GM19463 (cell line): Measurements from ENCODE around the gene PXDN.
"Not testable (repeated sequence)": the region's sequence is repeated elsewhere in the genome, so short reads cannot be mapped to it uniquely, and the experiment has no call there.

Experiments
- ATAC-seq: cut with Tn5 transposase; IDR thresholded peaks from one replicate; pipeline ENCODE4 v1.9.1; 2021; ENCODE audit warnings: mild to moderate bottlenecking, moderate library complexity; ENCODE audit not compliant: unreplicated experiment

PXDN gene

GRCh38 chr2:1688161-1688560 lies 56.2 kb downstream of the PXDN start:
- no peak for ATAC-seq

GRCh38 chr2:1687254-1687653 lies 57.1 kb downstream of the PXDN start:
- no peak for ATAC-seq

DNA sequence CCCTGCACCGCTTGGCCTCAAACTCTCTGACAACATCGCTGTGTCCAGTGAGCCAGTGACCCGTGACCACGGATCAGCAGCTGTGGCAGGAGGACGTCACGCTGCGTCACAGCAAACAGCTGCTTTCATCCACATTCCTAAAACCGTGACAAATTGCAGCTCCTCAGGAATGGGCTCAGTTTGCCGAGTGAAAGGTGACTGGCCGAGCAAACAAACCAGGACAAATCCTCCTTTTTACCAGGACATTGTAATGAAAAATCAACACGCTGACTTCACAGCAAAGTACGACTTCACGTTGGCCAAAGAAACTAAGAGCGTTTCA lies 57.6 kb downstream of the PXDN start:
- ATAC-seq, result no peak

GRCh38 chr2:1685957-1686783 lies 58.1 kb downstream of the PXDN start:
- ATAC-seq, result no peak

DNA sequence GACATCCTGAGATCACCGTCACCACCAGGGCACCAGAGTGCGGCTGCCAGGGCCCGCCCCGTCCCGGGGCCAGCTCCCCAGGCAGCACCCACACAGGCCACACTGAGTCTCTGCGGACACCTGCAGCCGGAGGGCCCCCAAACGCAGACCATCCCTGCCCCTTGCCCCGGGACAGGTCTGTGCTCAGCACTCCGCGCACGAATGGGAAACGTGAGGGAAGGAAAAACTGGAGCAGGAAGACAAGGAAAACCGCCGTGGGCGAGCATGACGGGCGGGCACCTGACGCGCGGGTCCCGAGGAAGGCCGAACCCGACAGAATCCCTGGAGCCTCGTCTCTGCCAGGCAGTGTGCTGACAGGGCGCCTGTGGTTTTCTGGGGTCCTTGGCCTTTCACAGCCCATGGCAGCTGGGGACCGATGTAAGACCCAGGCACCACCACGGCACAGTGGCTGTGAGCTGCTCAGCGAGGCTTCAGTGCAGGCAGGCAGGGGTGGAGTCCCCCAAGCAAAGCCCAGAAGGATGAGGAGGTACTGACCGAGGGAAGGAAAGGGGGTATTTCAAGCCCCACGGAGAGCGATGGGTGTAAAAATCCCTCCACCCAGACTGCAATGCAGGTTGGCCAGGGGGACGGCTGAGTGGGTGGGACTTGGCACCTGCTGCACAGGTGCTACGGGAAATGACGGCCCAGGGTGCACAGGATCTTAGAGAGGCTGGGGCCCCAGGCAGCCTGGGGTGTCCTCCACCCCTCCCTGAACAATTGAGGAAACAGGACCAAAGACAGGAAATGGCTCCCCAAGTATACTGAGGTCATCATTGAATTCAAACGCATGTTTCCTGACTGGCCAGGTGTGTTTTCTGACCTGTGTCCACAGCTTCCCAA lies 59.0 kb downstream of the PXDN start:
- no peak for ATAC-seq

DNA sequence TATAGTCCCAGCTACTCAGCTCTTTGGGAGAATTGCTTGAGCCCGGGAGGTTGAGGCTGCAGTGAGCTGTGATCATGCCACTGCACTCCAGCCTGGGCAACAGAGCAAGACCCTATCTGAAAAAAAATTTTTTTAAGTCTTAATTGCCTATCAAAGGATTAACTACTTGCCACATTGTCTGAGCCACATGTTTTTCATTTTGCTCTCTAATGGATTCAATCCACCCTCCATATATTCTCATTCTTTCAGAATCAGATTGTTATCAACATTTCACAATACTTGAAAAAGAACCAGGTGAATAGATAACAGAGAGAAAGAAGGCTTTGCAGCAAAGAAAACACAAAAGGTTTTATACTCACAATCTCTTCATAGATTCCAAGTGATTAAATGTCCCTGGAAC lies 61.0 kb downstream of the PXDN start:
- no peak for ATAC-seq

DNA sequence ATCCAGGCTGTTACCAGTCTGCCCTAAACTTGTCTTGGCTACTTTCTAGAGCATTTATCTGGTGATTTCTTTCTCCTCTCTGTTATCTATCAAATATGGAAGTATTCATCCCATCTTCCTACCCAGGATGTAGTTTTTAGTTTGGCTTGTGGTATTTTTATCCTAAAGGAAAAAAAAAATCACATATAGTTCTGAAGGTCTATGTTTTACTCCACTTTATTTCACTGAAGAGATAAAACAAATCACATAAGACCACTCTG lies 62.2 kb downstream of the PXDN start:
- no peak for ATAC-seq

DNA sequence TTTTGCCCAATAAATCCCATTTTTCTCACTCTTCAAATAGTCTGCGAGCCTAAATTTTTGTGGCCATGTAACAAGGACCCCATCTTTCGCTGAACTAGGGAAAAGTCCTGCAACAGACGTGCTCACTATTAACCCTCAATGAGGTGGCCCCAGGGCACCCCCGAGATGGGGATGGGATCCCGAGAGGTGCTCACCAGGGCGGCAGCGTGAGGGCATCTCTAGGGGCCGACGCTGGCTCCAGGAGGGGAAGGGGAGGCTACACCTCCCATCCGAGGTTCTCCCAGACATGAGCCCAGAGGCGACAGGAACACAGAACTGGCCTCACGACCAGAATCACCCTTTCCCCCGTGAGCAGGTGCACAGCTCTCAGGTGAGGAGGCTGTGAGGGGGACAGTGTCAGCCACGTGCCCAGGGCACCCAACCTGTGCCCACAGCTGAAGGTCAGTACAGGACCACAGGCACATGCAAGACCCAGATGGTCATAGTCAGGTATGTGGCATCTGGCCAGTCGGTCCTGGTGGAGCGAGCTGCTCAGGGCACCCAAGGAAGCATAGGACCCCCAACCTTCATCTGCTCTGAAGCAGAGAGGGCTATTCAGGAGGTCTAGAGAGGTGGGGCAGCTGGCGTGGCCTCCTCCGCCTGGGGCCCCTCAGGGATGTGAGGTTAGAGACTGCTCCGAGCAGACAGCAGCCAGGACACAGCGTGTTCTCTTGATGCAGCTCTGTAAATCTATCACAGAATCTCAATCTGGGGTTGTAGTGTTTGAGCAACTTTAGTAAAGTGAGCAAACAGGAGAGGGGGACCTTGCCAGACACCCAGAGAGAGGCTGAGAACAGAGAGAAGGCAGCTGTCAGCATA lies 62.8 kb downstream of the PXDN start:
- no peak for ATAC-seq

- ATAC-seq, result no peak
Measured at GRCh38 chr2:1681017-1681318, 63.3 kb downstream of the PXDN start.

- ATAC-seq, result no peak
Measured at GRCh38 chr2:1680222-1681016, 63.9 kb downstream of the PXDN start.

DNA sequence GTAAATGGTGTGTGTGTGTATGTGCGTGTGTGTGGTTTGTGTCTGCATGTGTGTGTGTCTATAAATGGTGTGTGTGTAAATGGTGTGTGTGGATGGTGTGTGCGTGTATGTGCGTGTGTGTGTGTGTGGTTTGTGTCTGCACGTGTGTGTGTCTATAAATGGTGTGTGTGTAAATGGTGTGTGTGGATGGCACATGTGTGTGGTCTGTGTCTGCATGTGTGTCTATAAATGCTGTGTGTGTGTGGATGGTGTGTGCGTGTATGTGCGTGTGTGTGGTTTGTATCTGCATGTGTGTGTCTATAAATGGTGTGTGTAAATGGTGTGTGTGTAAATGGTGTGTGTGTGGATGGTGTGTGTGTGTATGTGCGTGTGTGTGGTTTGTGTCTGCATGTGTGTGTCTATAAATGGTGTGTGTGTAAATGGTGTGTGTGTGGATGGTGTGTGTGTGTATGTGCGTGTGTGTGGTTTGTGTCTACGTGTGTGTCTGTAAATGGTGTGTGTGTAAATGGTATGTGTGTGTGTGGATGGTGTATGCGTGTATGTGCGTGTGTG lies 64.8 kb downstream of the PXDN start:
- ATAC-seq, result not testable (repeated sequence)

DNA sequence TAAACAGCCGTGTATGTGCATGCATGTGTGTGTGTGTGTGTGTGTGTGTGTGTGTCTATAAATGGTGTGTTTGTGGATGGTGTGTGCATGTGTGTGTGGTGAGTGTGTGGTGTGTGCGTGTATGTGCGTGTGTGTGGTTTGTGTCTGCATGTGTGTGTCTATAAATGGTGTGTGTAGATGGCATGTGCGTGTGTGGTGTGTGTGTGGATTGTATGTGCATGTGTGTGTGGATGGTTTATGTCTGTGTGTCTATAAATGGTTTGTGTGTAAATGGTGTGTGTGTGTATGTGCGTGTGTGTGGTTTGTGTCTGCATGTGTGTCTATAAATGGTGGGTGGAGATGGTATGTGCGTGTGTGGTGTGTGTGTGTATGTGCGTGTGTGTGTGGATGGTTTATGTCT lies 65.2 kb downstream of the PXDN start:
- not testable (repeated sequence) for ATAC-seq

DNA sequence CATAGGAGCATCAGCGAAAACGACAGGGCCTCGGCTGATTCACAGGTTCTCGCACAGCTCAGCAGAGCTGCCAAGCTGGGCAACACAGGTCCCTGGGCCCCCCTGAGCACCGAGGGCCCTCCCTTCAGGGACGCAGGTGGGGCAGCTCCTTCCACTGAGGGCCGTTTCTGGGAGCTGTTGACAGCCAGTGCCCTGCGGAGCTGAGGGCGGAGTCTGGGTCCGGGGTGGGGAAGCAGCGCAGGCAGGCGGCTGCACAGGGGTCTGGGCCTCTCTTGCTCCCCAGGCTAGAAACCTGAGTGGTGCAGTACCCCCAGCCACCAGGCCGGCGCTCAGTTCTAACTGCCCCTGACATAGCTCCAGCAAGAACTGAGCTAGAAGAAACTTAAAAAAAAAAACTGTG lies 65.7 kb downstream of the PXDN start:
- ATAC-seq, result no peak

- ATAC-seq, result no peak
Measured at GRCh38 chr2:1677821-1678165, 66.5 kb downstream of the PXDN start.

GRCh38 chr2:1676913-1677820 lies 67.1 kb downstream of the PXDN start:
- ATAC-seq, result no peak

GRCh38 chr2:1676091-1676912 lies 68.0 kb downstream of the PXDN start:
- ATAC-seq, result no peak

DNA sequence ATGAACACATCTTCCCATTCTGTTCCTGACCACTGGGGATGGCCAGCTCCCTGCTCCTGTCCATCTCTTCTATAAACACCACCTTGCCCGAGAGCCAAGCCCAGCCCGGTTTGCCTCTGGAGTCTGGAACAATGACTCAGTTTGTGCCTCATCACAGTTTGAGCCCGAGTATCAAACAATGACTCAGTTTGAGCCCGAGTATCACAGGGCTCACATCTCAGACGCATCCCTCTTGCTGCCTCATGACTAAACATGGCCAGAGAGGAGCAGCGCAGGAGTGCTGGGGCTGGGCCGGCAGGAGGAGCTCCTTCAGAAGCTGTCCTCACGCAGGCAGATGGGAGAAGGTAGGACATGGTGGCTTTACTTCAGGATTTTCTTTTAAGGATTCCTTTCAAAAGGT lies 68.7 kb downstream of the PXDN start:
- ATAC-seq, result no peak

- no peak for ATAC-seq
Measured at GRCh38 chr2:1674766-1675397, 69.4 kb downstream of the PXDN start.
